HL-60 (cell line): ENCODE data around the gene CTIF.

Experiments
- DNase-seq, 2 experiments: peaks; one replicate each; pipeline ENCODE4 v3.0.0-alpha.2; 2010 to 2020; ENCODE audit warnings: low read depth in 1 of 2, low spot score in 1 of 2
- H3K27ac ChIP-seq: fragments of 250-450 bp; sonication (Bioruptor Pico); replicated peaks from 2 replicates; pipeline ENCODE4 v1.5.1; 2020; ENCODE audit warnings: mild to moderate bottlenecking, moderate library complexity
- H3K27me3 ChIP-seq: fragments of 250-450 bp; sonication (Bioruptor Pico); 2 replicates; pipeline ENCODE4 v1.5.1; 2021; ENCODE audit warnings: mild to moderate bottlenecking, moderate library complexity; ENCODE audit not compliant: insufficient read depth, poor library complexity, severe bottlenecking
- H3K4me3 ChIP-seq: replicated peaks from 2 replicates; pipeline ENCODE4 v1.5.1; 2011; ENCODE audit warnings: mild to moderate bottlenecking, control low read depth, low read length; ENCODE audit not compliant: insufficient read depth
- GABPA ChIP-seq: IDR thresholded peaks from 2 replicates; pipeline ENCODE4 v1.6.1; 2012; ENCODE audit warnings: low read depth
- POLR2AphosphoS5 ChIP-seq: IDR thresholded peaks from 2 replicates; pipeline ENCODE4 v1.6.1; 2012; ENCODE audit warnings: low read depth
- REST ChIP-seq: IDR thresholded peaks from 2 replicates; pipeline ENCODE4 v1.6.1; 2012; ENCODE audit warnings: low read depth; ENCODE audit not compliant: insufficient replicate concordance
- SPI1 ChIP-seq: IDR thresholded peaks from 2 replicates; pipeline ENCODE4 v1.6.1; 2012; ENCODE audit warnings: low read depth, mild to moderate bottlenecking, borderline replicate concordance
- TF ChIP-seq, protein P1 (sequence below): IDR thresholded peaks from one replicate; pipeline ENCODE4 v1.5.1; 2011; ENCODE audit warnings: low read length, control low read depth, inconsistent platforms; ENCODE audit not compliant: insufficient read depth

Gene CTIF

GRCh38 chr18:48766487-48766886, 227.7 kb downstream of the CTIF start:
- no peak for TF ChIP-seq POLR2AphosphoS5
- no peak for TF ChIP-seq REST
- no peak for TF ChIP-seq GABPA
- TF ChIP-seq, protein P1, sequence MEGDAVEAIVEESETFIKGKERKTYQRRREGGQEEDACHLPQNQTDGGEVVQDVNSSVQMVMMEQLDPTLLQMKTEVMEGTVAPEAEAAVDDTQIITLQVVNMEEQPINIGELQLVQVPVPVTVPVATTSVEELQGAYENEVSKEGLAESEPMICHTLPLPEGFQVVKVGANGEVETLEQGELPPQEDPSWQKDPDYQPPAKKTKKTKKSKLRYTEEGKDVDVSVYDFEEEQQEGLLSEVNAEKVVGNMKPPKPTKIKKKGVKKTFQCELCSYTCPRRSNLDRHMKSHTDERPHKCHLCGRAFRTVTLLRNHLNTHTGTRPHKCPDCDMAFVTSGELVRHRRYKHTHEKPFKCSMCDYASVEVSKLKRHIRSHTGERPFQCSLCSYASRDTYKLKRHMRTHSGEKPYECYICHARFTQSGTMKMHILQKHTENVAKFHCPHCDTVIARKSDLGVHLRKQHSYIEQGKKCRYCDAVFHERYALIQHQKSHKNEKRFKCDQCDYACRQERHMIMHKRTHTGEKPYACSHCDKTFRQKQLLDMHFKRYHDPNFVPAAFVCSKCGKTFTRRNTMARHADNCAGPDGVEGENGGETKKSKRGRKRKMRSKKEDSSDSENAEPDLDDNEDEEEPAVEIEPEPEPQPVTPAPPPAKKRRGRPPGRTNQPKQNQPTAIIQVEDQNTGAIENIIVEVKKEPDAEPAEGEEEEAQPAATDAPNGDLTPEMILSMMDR, result no peak
- TF ChIP-seq SPI1, result no peak
- Histone ChIP-seq H3K27ac (no peak overlapping the region), H3K27me3 (no peaks in the 10 kb centered on the region), H3K4me3 (no peak overlapping the region)
- no peak for DNase-seq

DNA sequence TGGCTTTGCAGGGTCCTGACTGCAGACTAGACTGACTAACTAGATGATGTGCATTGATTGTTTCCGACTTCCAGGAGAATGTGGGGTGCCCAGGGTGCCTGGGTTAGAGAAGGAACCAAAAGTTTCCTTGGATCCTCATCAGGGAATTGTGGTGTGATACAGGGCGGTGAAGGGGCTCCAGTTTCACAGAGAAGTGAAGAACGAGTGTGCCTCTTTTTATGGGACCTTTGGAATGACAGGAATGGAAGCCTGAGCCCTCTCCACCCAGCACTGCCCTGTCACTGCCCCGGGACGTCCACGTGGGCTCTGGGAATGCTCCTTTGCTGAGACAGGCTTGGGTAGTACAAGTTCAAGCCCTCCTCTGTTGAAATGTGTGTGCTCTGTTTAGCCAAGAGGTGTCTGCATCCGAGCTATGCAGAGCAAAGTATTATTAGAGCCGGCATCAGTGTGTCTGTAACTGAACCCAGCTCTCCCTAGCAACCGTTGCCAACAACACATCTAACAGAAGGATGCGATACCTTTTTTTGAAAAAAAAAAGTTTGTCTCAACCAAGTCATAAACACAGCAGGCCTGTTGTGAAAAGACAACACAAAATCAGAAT, 228.4 kb downstream of the CTIF start:
- Histone ChIP-seq H3K27me3 (no peaks in the 10 kb centered on the region), H3K4me3 (no peak overlapping the region), H3K27ac (no peak overlapping the region)
- no peak for DNase-seq
- TF ChIP-seq REST (no peak), SPI1 (no peak), POLR2AphosphoS5 (no peak), GABPA (no peak)
- TF ChIP-seq, protein P1, result no peak

- Histone ChIP-seq H3K4me3 (no peak overlapping the region), H3K27ac (no peak overlapping the region), H3K27me3 (no peaks in the 10 kb centered on the region)
- DNase-seq, result no peak
- TF ChIP-seq POLR2AphosphoS5 (no peak), SPI1 (no peak), REST (no peak), GABPA (no peak)
- TF ChIP-seq, protein P1, result no peak
Observed at GRCh38 chr18:48769006-48769636, 230.3 kb downstream of the CTIF start.
